MM.1S (cell line): ENCODE results near the gene DIS3L2.

ENCODE experiments used
- CTCF ChIP-seq: fragments of 300-600 bp; sonication (generic); IDR thresholded peaks from 2 replicates; pipeline ENCODE4 v1.5.1; 2016; ENCODE audit warnings: antibody characterized with exemption, low read length, mixed read lengths
- EZH2 ChIP-seq: fragments of 300-600 bp; sonication (generic); optimal IDR thresholded peaks from 2 replicates; pipeline ENCODE3; 2017; ENCODE audit warnings: low read depth, mild to moderate bottlenecking, antibody characterized with exemption, low read length, mixed read lengths
- EZH2phosphoT487 ChIP-seq: fragments of 300-600 bp; sonication (generic); IDR thresholded peaks from 2 replicates; pipeline ENCODE4 v1.6.1; 2018; ENCODE audit warnings: antibody characterized with exemption, low read length

GRCh38 chr2:232111551-232111950, 150.0 kb downstream of the DIS3L2 start:
- TF ChIP-seq CTCF: no peak
- TF ChIP-seq EZH2phosphoT487: no peak
- TF ChIP-seq EZH2: no peak
